Stomach (tissue), 9 donors: ENCODE data around the gene MRAS. TPM values are rescaled to one million over a fixed set of nuclear protein-coding genes. Genes with fewer than 3 reads are reported as not detected.

ENCODE experiments used
- DNase-seq, 2 donors: peaks; one replicate each; pipeline versions ENCODE4 v3.0.0 to v3.0.0-alpha.2; 2013 to 2019
- H3K27ac ChIP-seq, 5 donors: fragments of 200-600 bp in 4 of 5; sonication (generic) in 4 of 5; one replicate each; pipeline ENCODE4 v1.5.1; 2013 to 2019; ENCODE audit warnings: mild to moderate bottlenecking in 1 of 5, moderate library complexity in 1 of 5
- H3K27me3 ChIP-seq, 3 donors: fragments of 200-600 bp; sonication (generic); one replicate each; pipeline ENCODE4 v1.5.1; 2017 to 2019; ENCODE audit warnings: mixed run types in 1 of 3
- H3K36me3 ChIP-seq, 4 donors: fragments of 200-600 bp; sonication (generic); 1 replicate in 3 of 4; 2 replicates in 1 of 4; pipeline ENCODE4 v1.5.1; 2016 to 2019
- H3K4me1 ChIP-seq, 4 donors: fragments of 200-600 bp; sonication (generic); one replicate each; pipeline ENCODE4 v1.5.1; 2016 to 2019
- H3K4me3 ChIP-seq, 4 donors: fragments of 200-600 bp; sonication (generic) in 3 of 4; one replicate each; pipeline ENCODE4 v1.5.1; 2016 to 2019; ENCODE audit warnings: mild to moderate bottlenecking in 1 of 4
- H3K9me3 ChIP-seq, 4 donors: fragments of 200-600 bp; sonication (generic); one replicate each; pipeline ENCODE4 v1.5.1; 2016 to 2019
- EP300 ChIP-seq: sonication (generic); formaldehyde crosslinking; IDR thresholded peaks from one replicate; pipeline ENCODE4 v1.6.1; 2017; ENCODE audit warnings: antibody characterized with exemption
- POLR2A ChIP-seq, 4 donors: fragments of 450-650 bp; IDR thresholded peaks; one replicate each; pipeline ENCODE4 v1.6.1; 2016; ENCODE audit warnings: antibody characterized with exemption in 4 of 4, control low read depth in 2 of 4, mild to moderate bottlenecking in 1 of 4, moderate library complexity in 1 of 4
- POLR2AphosphoS5 ChIP-seq, 3 donors: sonication (generic); formaldehyde crosslinking; IDR thresholded peaks; one replicate each; pipeline ENCODE4 v1.6.1; 2016; ENCODE audit warnings: antibody characterized with exemption in 3 of 3
- WGBS, 5 donors: extraction: QIAGEN DNeasy Blood & Tissue Kit in 3 of 5; methylation state at CpG; one replicate each; pipeline versions ENCODE4 v1.1.5 to v1.1.7; 2013 to 2018; 5-methylcytosine and 5-hydroxymethylcytosine counted together
- intact Hi-C: fragments of 100-400 bp; cut with DNase I; formaldehyde crosslinking; loops from one replicate; pipeline ENCODE4 v1.15.1; 2023; ENCODE audit warnings: low total_unique reads
- polyA plus RNA-seq, 3 donors: library from polyadenylated mRNA; stranded (reverse); fragments of 200-250 nt; gene quantifications; one replicate each; pipeline ENCODE4 v1.2.3, GENCODE V29; 2013
- total RNA-seq, 5 donors: library from RNA; depleted of rRNA; stranded (reverse); fragments of >200 nt; gene quantifications; one replicate each; pipeline versions ENCODE4 v1.1.0 to v1.2.3, GENCODE V29; 2014 to 2016
- TF ChIP-seq, protein P1 (sequence below), 7 experiments: fragments of 450-650 bp in 4 of 7; fragments of 200-600 bp in 3 of 7; sonication (generic) in 3 of 7; IDR thresholded peaks; one replicate each; pipeline ENCODE4 v1.5.1; 2016 to 2019; ENCODE audit warnings: antibody characterized with exemption in 7 of 7, control low read depth in 2 of 7, mild to moderate bottlenecking in 1 of 7
- donor health status: healthy with polysubstance abuse.
- donor health status: Bipolar disorder and iron deficiency.
- donor health status: healthy.

Gene MRAS
- total and polyA plus RNA-seq, 8 donors: 4.4 to 28.0 (median 10.5) TPM

DNA sequence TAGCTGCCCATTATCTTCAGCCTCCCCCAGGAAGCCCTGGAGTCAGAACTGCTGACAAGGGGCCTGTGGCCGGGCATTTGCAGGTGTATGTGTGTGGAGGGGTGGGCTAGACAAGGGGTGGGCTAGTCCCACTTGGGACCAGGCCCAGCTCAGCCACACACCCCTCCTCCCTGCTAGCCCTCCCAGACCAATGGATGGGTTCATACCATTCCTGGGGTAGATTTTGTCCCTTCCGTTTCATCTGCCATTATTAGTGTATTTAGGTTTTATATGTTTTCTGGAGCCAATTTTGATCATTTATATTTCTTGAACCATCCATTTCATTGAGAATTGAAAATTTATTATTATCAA, 42.2 kb downstream of the MRAS start:
- 79 to 97% (median 94%) methylated on average over 2 of the region's 2 CpGs for WGBS, 5 donors
- no peak for TF ChIP-seq POLR2AphosphoS5 (IDR thresholded peaks at IDR 0.05)
- TF ChIP-seq POLR2A (IDR thresholded peaks at IDR 0.05): no peak
- TF ChIP-seq EP300: no peak
- TF ChIP-seq, protein P1, sequence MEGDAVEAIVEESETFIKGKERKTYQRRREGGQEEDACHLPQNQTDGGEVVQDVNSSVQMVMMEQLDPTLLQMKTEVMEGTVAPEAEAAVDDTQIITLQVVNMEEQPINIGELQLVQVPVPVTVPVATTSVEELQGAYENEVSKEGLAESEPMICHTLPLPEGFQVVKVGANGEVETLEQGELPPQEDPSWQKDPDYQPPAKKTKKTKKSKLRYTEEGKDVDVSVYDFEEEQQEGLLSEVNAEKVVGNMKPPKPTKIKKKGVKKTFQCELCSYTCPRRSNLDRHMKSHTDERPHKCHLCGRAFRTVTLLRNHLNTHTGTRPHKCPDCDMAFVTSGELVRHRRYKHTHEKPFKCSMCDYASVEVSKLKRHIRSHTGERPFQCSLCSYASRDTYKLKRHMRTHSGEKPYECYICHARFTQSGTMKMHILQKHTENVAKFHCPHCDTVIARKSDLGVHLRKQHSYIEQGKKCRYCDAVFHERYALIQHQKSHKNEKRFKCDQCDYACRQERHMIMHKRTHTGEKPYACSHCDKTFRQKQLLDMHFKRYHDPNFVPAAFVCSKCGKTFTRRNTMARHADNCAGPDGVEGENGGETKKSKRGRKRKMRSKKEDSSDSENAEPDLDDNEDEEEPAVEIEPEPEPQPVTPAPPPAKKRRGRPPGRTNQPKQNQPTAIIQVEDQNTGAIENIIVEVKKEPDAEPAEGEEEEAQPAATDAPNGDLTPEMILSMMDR (IDR thresholded peaks at IDR 0.05): no peak
- no peak overlapping the region for H3K27ac ChIP-seq

DNA sequence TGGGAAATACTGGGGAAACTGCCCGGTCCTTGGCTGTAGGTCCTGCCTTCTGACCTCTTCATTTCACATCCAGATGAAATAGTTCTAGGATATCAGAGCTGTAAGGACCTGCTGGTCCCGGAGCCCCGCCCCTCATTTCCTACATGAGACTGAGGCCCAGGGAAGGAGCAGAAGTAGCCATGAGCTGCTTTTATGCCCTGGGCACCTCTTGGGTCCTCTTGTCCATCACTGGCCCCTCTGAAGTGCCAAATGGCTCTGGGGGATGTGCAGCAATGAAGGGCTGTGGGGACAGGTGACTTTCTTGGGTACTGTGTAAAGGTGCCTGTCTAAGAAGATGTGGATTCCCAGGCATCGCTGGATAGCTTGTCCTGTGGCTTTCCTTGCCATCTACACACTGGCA, 45.8 kb downstream of the MRAS start:
- intact Hi-C loops: no loop called here
- TF ChIP-seq POLR2AphosphoS5 (IDR thresholded peaks at IDR 0.05) (no peak), EP300 (no peak), POLR2A (IDR thresholded peaks at IDR 0.05) (no peak)
- TF ChIP-seq, protein P1 (IDR thresholded peaks at IDR 0.05): no peak
- H3K27me3 ChIP-seq: no peaks in the 10 kb centered on the region
- H3K27ac ChIP-seq: no peak overlapping the region
- DNase-seq: no peak
- 91 to 97% (median 91%) methylated on average over 3 to 4 of the region's 4 CpGs for WGBS, 5 donors
- peaks cover 0 to 16% (median 7%) of the 10 kb centered on the region in 4 donors for H3K4me1 ChIP-seq
- no peak overlapping the region for H3K4me3 ChIP-seq
- no peaks in the 10 kb centered on the region for H3K9me3 ChIP-seq
- peaks cover 0 to 13% (median 9%) of the 10 kb centered on the region in 4 donors for H3K36me3 ChIP-seq

More for the DNA sequence above, 42.2 kb downstream of the MRAS start:
- no peak for DNase-seq
- H3K27me3 ChIP-seq: no peaks in the 10 kb centered on the region
- H3K4me1 ChIP-seq: peaks cover 0 to 17% (median 7%) of the 10 kb centered on the region in 4 donors
- no peaks in the 10 kb centered on the region for H3K9me3 ChIP-seq
- H3K36me3 ChIP-seq: no peaks in the 10 kb centered on the region
- H3K4me3 ChIP-seq: no peak overlapping the region
- intact Hi-C loops: no loop called here

DNA sequence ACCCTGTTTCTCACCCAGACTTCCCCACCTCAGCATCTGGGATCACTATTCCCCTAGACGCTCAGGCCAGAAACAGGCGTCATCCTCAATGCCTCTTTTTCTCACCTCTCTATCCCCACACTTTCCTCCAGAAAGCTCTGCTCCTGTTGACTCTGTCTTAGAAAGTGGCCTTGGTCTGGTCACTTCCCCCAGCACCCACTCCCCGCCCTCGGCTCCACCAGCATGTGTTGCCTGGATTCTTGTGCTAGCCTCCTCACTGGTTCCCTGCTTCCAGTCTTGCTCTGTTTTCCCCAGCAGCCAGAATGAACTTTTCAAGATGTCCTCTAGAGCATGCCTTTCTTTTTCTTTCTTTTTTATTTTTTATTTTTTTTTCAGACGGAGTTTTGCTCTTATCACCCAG, 46.3 kb downstream of the MRAS start:
- H3K36me3 ChIP-seq: peaks cover 0 to 19% (median 12%) of the 10 kb centered on the region in 4 donors
- 83 to 96% (median 89%) methylated on average over 5 of the region's 5 CpGs for WGBS, 5 donors
- no peaks in the 10 kb centered on the region for H3K27me3 ChIP-seq
- H3K4me3 ChIP-seq: no peak overlapping the region
- no peak for DNase-seq
- intact Hi-C loops: no loop called here
- TF ChIP-seq POLR2A (IDR thresholded peaks at IDR 0.05) (no peak), POLR2AphosphoS5 (IDR thresholded peaks at IDR 0.05) (no peak), EP300 (no peak)
- TF ChIP-seq, protein P1 (IDR thresholded peaks at IDR 0.05): no peak
- H3K27ac ChIP-seq: no peak overlapping the region
- H3K9me3 ChIP-seq: no peaks in the 10 kb centered on the region
- H3K4me1 ChIP-seq: peaks cover 0 to 11% (median 5%) of the 10 kb centered on the region in 4 donors

DNA sequence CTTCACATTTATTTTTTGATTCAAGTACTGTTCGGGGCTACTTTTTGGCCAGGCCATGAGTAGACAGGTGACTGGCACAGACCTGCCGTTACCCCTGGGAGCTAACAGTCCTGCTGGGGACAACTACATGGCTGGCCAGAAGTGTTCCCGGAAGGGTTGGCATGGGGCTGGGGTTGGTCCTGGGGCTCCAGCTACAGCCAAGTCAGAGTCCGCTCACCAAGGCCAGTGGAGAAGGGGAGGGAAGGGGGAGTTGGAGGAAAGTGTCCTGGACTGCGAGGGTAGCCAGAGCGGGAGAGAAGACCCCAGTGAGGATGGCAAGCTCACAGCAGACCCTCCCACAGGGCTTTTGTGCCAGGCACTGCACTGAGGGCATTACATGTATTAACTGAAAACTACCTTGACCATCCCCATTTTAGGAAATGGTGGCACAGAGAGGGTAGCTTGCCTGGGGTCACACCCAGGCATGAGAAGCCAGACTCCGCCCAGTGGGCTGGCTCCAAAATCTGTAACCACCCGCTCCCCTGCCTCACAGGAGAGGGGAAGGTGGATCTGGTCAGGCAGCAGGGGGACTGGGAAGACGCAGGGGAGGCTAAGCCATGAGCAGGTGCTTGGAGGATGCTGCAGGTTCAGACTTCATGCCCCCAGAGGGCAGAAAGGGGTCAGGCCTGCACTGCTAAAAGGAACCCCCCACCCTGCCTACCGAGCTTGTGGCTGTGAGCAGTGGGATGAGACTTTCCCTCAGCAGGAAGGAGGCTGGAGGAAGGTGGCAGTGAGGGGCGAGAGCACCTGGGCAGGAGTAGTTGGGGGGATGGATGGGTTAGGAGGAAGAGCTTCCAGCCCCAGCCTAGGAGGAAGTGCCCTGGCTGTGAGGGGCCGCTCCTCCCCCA, 47.7 kb downstream of the MRAS start:
- no peak for TF ChIP-seq EP300
- no peak for TF ChIP-seq POLR2AphosphoS5 (IDR thresholded peaks at IDR 0.05)
- TF ChIP-seq, protein P1 (IDR thresholded peaks at IDR 0.05): no peak
- TF ChIP-seq POLR2A (IDR thresholded peaks at IDR 0.05): no peak
- no peak for DNase-seq
- H3K27me3 ChIP-seq: no peaks in the 10 kb centered on the region
- intact Hi-C loops: no loop called here
- no peak overlapping the region for H3K4me3 ChIP-seq
- H3K4me1 ChIP-seq: no peaks in the 10 kb centered on the region
- WGBS, 5 donors: 89 to 96% (median 94%) methylated on average over 12 of the region's 12 CpGs
- peaks cover 0 to 31% (median 24%) of the 10 kb centered on the region in 4 donors for H3K36me3 ChIP-seq
- H3K9me3 ChIP-seq: no peaks in the 10 kb centered on the region
- H3K27ac ChIP-seq: no peak overlapping the region
